Measurements from ENCODE around the gene SPRED2.

GRCh38 chr2:65477590-65477989, 45.2 kb upstream of the SPRED2 start:
- TF ChIP-seq CTCF (IDR thresholded peaks at IDR 0.05), result no peak
- TF ChIP-seq POLR2A (IDR thresholded peaks at IDR 0.05), result no peak

All from esophagus squamous epithelium (tissue), 4 donors.